A549 (cell line): ENCODE measurements around the gene C2orf74. TPM values are rescaled to one million over a fixed set of nuclear protein-coding genes. Genes with fewer than 3 reads are reported as not detected.

Experiments
- ATAC-seq, 2 experiments: fragments of 200-7000 bp in 1 of 2; fragments of >200 bp in 1 of 2; cut with Nextera tagmentation in 1 of 2; cut with Tn5 transposase in 1 of 2; 3 replicates each; pipeline versions ENCODE4 v1.8.0 to v1.9.1; 2018 to 2020; ENCODE audit warnings: mild to moderate bottlenecking in 1 of 2, moderate library complexity in 1 of 2
- CTCF ChIA-PET: fragments of 300-600 bp; sonication (Branson Sonifier 250); formaldehyde crosslinking; extraction: SDS; loops from one replicate; lab custom pipeline; 2021; ENCODE audit warnings: antibody characterized with exemption, inconsistent platforms; lab: Yijun Ruan, JAX
- POLR2A ChIA-PET: fragments of 350-600 bp; formaldehyde crosslinking; extraction: SDS; loops from one replicate; lab custom pipeline; 2021; ENCODE audit warnings: antibody characterized with exemption, inconsistent platforms; lab: Yijun Ruan, JAX
- DNase-seq, 2 experiments: peaks; one replicate each; pipeline versions ENCODE4 v3.0.0 to v3.0.0-alpha.2; 2011 to 2016; ENCODE audit warnings: low read depth in 1 of 2, low spot score in 1 of 2
- FAIRE-seq: peaks from 2 replicates; lab custom pipeline; 2011; peaks lifted over from hg19 to GRCh38; lab: Jason Lieb, UNC
- H3K27ac ChIP-seq, 2 experiments: fragments of >200 bp; sonication (Bioruptor Twin); formaldehyde crosslinking; 3 replicates each; pipeline ENCODE4 v1.5.1; 2016 to 2017
- H3K4me1 ChIP-seq: fragments of >200 bp; sonication (Bioruptor Twin); formaldehyde crosslinking; 3 replicates; pipeline ENCODE4 v1.6.1; 2016
- H3K4me2 ChIP-seq: fragments of >200 bp; sonication (Bioruptor Twin); formaldehyde crosslinking; 3 replicates; pipeline ENCODE4 v1.6.1; 2016
- H3K4me3 ChIP-seq: fragments of >200 bp; sonication (Bioruptor Twin); formaldehyde crosslinking; 3 replicates; pipeline ENCODE4 v1.5.1; 2016
- H3K9me3 ChIP-seq: fragments of >200 bp; sonication (Bioruptor Twin); formaldehyde crosslinking; 3 replicates; pipeline ENCODE4 v1.6.1; 2016
- CEBPB ChIP-seq, 2 experiments: fragments of >200 bp in 1 of 2; sonication (Bioruptor Twin) in 1 of 2; formaldehyde crosslinking in 1 of 2; IDR thresholded peaks; 2 replicates each; pipeline ENCODE4 v1.6.1; 2012 to 2016
- EHF ChIP-seq: fragments of 250-450 bp; sonication (Bioruptor Pico); IDR thresholded peaks from 2 replicates; pipeline ENCODE4 v1.5.0; 2020; ENCODE audit warnings: mild to moderate bottlenecking
- ESRRA ChIP-seq: fragments of 150-350 bp; IDR thresholded peaks from 2 replicates; pipeline ENCODE4 v1.6.1; 2014; ENCODE audit warnings: mild to moderate bottlenecking, low read length, borderline replicate concordance
- FOXS1 ChIP-seq: fragments of 250-450 bp; sonication (Bioruptor Pico); IDR thresholded peaks from 2 replicates; pipeline ENCODE4 v1.5.0; 2020; ENCODE audit warnings: mild to moderate bottlenecking, moderate library complexity
- HMGXB4 ChIP-seq: fragments of 250-450 bp; sonication (Bioruptor Pico); IDR thresholded peaks from 2 replicates; pipeline ENCODE4 v1.5.0; 2021; ENCODE audit warnings: mild to moderate bottlenecking, moderate library complexity, borderline replicate concordance
- MAFK ChIP-seq: fragments of 450-650 bp; IDR thresholded peaks from 2 replicates; pipeline ENCODE4 v1.6.1; 2014; ENCODE audit not compliant: partially characterized antibody
- MAZ ChIP-seq: fragments of 150-350 bp; IDR thresholded peaks from 2 replicates; pipeline ENCODE4 v1.6.1; 2014; ENCODE audit warnings: antibody characterized with exemption, low read depth, low read length, borderline replicate concordance
- NR3C1 ChIP-seq: fragments of >200 bp; sonication (Bioruptor Twin); formaldehyde crosslinking; IDR thresholded peaks from 3 replicates; pipeline ENCODE4 v1.6.1; 2017
- POLR2AphosphoS2 ChIP-seq: conservative IDR thresholded peaks from 2 replicates; pipeline ENCODE4 v1.6.1; 2012; ENCODE audit warnings: low read length, improper control_type of control experiment, inconsistent platforms
- RAD21 ChIP-seq, 2 experiments: fragments of >200 bp in 1 of 2; sonication (Bioruptor Twin) in 1 of 2; formaldehyde crosslinking in 1 of 2; IDR thresholded peaks in 1 of 2; conservative IDR thresholded peaks in 1 of 2; 2 replicates in 1 of 2; 3 replicates in 1 of 2; pipeline ENCODE4 v1.6.1; 2012 to 2018; ENCODE audit warnings: inconsistent platforms in 1 of 2
- RARB ChIP-seq: fragments of 250-450 bp; sonication (Bioruptor Pico); IDR thresholded peaks from 2 replicates; pipeline ENCODE4 v1.8.0; 2021; ENCODE audit warnings: mild to moderate bottlenecking, moderate library complexity
- RFX5 ChIP-seq: fragments of 450-650 bp; IDR thresholded peaks from 2 replicates; pipeline ENCODE4 v1.7.1; 2014; ENCODE audit warnings: antibody characterized with exemption, mild to moderate bottlenecking, moderate library complexity
- TP53 ChIP-seq: fragments of 250-450 bp; sonication (Bioruptor Pico); IDR thresholded peaks from 2 replicates; pipeline ENCODE4 v1.5.0; 2021; ENCODE audit warnings: mild to moderate bottlenecking, moderate library complexity
- USF2 ChIP-seq: fragments of 450-650 bp; IDR thresholded peaks from 2 replicates; pipeline ENCODE4 v1.6.1; 2014; ENCODE audit warnings: antibody characterized with exemption
- WGBS: methylation state at CpG from one replicate; pipeline ENCODE4 v1.1.6; 2017; ENCODE audit errors: missing lambda C conversion rate; 5-methylcytosine and 5-hydroxymethylcytosine counted together
- polyA plus RNA-seq, 4 experiments: library from polyadenylated mRNA; depleted of rRNA in 3 of 4; stranded (reverse); fragments of >200 nt; fragmentation: RNase III in 1 of 4; extraction: RNeasy Plus Mini Kit Qiagen cat#74134 plus additional on column Dnase treatment in 1 of 4; gene quantifications; 2 replicates in 3 of 4; 3 replicates in 1 of 4; pipeline ENCODE4 v1.2.3, GENCODE V29; 2011 to 2017
- TF ChIP-seq, protein P1 (sequence below): IDR thresholded peaks from 2 replicates; pipeline ENCODE4 v1.6.1; 2012
- TF ChIP-seq, protein P2 (sequence below): fragments of 200-600 bp; sonication (generic); IDR thresholded peaks from 2 replicates; pipeline ENCODE4 v1.6.1; 2016; ENCODE audit warnings: antibody characterized with exemption, mild to moderate bottlenecking, moderate library complexity

Gene C2orf74
- polyA plus RNA-seq, 2 of the 4 experiments (the other 2 are of a cell fraction) = 41.8 to 47.8 TPM

DNA sequence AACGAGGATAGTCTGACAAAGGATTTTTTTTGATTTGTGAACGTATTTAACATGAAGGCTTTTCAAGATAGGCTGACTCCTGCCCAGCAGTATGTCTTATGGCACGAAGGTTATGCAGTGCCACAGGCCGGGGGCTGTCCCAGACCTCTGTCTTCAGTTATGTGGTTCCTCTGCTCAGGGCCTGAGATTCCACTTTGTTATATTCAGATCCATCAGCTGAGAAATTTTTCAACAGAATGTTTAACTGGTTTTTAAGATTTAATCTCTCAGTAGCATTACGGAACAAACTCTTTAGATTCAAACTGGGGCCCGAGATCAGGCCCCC, 20.0 kb downstream of the C2orf74 start:
- Histone ChIP-seq H3K4me1 (peaks cover 29% of the 10 kb centered on the region), H3K9me3 (no peaks in the 10 kb centered on the region), H3K4me2 (no peak overlapping the region), H3K27ac (no peak overlapping the region), H3K4me3 (no peak overlapping the region)
- TF ChIP-seq TP53 (no peak), USF2 (no peak)
- CTCF ChIA-PET = no interaction called here
- FAIRE-seq (no peak), DNase-seq (no peak), ATAC-seq (no peak)
- WGBS = 77% methylated on average over 6 of the region's 6 CpGs
- POLR2A ChIA-PET = no interaction called here

- no peak for DNase-seq
- FAIRE-seq = no peak
These were observed 21.8 kb downstream of the C2orf74 start for GRCh38 chr2:61183795-61184194.

DNA sequence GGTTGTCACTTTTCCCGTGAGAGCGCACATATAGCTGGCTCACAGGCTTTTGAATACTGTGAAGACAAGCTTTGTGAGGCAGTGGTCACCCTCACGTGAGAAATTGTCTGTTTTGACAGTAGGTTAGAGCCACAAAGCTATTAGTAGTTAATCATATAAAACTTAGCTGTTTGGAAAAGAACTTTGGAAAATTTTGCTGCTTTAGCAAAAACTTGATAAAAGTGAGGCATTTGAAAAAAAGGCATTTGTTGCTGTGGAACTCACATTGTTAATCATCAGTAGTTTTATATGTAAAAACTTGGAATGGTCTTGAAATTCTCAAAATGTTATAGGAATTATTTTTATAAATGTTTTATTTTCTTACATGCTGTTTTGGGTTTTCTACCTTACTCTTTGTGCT, 22.3 kb downstream of the C2orf74 start:
- no peak overlapping the region for H3K27ac ChIP-seq
- no peaks in the 10 kb centered on the region for H3K9me3 ChIP-seq
- no peak overlapping the region for H3K4me3 ChIP-seq
- DNase-seq (no peak), ATAC-seq (no peak), FAIRE-seq (no peak)
- POLR2A ChIA-PET = no interaction called here
- H3K4me1 ChIP-seq = peaks cover 16% of the 10 kb centered on the region
- no peak for TF ChIP-seq ESRRA
- TF ChIP-seq MAFK = peak; percentile 77
- no peak for TF ChIP-seq RAD21 (conservative IDR thresholded peaks at IDR 0.05 in 1 of 2, IDR thresholded peaks at IDR 0.05 in 1 of 2)
- TF ChIP-seq, protein P1, sequence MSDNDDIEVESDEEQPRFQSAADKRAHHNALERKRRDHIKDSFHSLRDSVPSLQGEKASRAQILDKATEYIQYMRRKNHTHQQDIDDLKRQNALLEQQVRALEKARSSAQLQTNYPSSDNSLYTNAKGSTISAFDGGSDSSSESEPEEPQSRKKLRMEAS = no peak
- H3K4me2 ChIP-seq = no peak overlapping the region
- CTCF ChIA-PET = interaction anchor here (0.6 to 1.5 kb wide), 2 partner anchors 10 to 59 kb away, joined by 3 read pairs; no protein-coding TSS in a partner anchor
- WGBS = 97% methylated on average over 3 of the region's 3 CpGs

More at GRCh38 chr2:61183795-61184194, 21.8 kb downstream of the C2orf74 start:
- WGBS = 91% methylated on average over 3 of the region's 3 CpGs
- no peak overlapping the region for H3K4me2 ChIP-seq
- ATAC-seq = no peak
- POLR2A ChIA-PET = no interaction called here
- peaks cover 20% of the 10 kb centered on the region for H3K4me1 ChIP-seq
- CTCF ChIA-PET = interaction anchor here (1.5 kb wide), 1 partner anchor 10 kb away, joined by 3 read pairs; no protein-coding TSS in a partner anchor
- no peaks in the 10 kb centered on the region for H3K9me3 ChIP-seq
- no peak overlapping the region for H3K4me3 ChIP-seq
- no peak for TF ChIP-seq RFX5
- no peak for TF ChIP-seq TP53
- no peak for TF ChIP-seq MAZ
- TF ChIP-seq HMGXB4 (CRISPR knock-in tag) = no peak
- TF ChIP-seq NR3C1 = no peak
- no peak for TF ChIP-seq CEBPB (IDR thresholded peaks at IDR 0.05)
- no peak for TF ChIP-seq POLR2AphosphoS2
- TF ChIP-seq FOXS1 = no peak
- TF ChIP-seq RARB (CRISPR knock-in tag) = no peak
- TF ChIP-seq EHF = no peak
- TF ChIP-seq, protein P2, sequence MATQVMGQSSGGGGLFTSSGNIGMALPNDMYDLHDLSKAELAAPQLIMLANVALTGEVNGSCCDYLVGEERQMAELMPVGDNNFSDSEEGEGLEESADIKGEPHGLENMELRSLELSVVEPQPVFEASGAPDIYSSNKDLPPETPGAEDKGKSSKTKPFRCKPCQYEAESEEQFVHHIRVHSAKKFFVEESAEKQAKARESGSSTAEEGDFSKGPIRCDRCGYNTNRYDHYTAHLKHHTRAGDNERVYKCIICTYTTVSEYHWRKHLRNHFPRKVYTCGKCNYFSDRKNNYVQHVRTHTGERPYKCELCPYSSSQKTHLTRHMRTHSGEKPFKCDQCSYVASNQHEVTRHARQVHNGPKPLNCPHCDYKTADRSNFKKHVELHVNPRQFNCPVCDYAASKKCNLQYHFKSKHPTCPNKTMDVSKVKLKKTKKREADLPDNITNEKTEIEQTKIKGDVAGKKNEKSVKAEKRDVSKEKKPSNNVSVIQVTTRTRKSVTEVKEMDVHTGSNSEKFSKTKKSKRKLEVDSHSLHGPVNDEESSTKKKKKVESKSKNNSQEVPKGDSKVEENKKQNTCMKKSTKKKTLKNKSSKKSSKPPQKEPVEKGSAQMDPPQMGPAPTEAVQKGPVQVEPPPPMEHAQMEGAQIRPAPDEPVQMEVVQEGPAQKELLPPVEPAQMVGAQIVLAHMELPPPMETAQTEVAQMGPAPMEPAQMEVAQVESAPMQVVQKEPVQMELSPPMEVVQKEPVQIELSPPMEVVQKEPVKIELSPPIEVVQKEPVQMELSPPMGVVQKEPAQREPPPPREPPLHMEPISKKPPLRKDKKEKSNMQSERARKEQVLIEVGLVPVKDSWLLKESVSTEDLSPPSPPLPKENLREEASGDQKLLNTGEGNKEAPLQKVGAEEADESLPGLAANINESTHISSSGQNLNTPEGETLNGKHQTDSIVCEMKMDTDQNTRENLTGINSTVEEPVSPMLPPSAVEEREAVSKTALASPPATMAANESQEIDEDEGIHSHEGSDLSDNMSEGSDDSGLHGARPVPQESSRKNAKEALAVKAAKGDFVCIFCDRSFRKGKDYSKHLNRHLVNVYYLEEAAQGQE = no peak
- no peak overlapping the region for H3K27ac ChIP-seq
